K562 treated with DMSO at 1 percent for 48 hours (cell line): Measurements from ENCODE around the gene PATE2. TPM values are rescaled to one million over a fixed set of nuclear protein-coding genes. Genes with fewer than 3 reads are reported as not detected.

ENCODE experiments used
- total RNA-seq: library from RNA; unstranded; fragments of 300-600 nt; gene quantifications from 2 replicates; pipeline ENCODE4 v1.2.3, GENCODE V29; 2022; ENCODE audit warnings: low replicate concordance; ENCODE audit errors: extremely low read depth

The PATE2 gene
- not detected in 2 replicates for total RNA-seq

DNA sequence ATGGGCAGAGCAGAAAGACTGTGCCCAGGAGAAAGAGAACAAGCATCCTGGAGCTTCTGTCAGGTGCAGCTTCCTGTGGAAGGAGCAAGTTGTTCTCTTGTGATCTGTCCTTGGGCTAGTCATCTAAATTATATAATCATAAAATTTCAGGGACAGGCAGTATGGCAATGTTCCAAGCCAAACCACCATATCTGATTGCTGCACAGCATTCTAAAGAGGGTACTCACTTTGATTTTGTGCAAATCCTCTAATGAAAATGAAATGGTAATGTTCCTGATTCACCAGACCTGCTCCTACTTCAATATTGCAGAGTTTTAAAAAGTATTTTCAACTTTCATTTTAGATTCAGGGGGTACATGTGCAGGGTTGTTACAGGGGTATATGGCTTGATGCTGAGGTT lies at the start of gene PATE2:
Gene PATE2 (minus strand): TSS at position 101 of the 400 bp plus-strand sequence. CDS start 55 bp downstream, at position 46.

GRCh38 chr11:125787827-125788226 lies 9.2 kb upstream of the PATE2 start, which contains the start of gene PATE3:
TSS of gene PATE3 (plus strand) at chr11:125788127. CDS start at chr11:125788152, 25 bp downstream.

GRCh38 chr11:125745979-125746378 lies 32.6 kb downstream of the PATE2 start, which contains the start of gene PATE1:
TSS of gene PATE1 (plus strand) at chr11:125746279. CDS start at chr11:125746305, 26 bp downstream.

Other genes with a start within 250 kb of the PATE2 start
- gene EI24, start 209.4 kb downstream of the PATE2 start, total RNA-seq: not detected in 2 replicates
- gene STT3A, start 186.0 kb downstream of the PATE2 start, total RNA-seq: 639 TPM in 1 of 2 replicates, not detected in the other
- not detected in 2 replicates for gene CHEK1, start 153.7 kb downstream of the PATE2 start, total RNA-seq
- gene ACRV1, start 98.0 kb downstream of the PATE2 start, total RNA-seq: not detected in 2 replicates
- gene PATE1, start 32.5 kb downstream of the PATE2 start, total RNA-seq: not detected in 2 replicates
- not detected in 2 replicates for gene PATE3, start 9.3 kb upstream of the PATE2 start, total RNA-seq
- not detected in 2 replicates for gene PATE4, start 54.5 kb upstream of the PATE2 start, total RNA-seq
- gene HYLS1, start 108.8 kb upstream of the PATE2 start, total RNA-seq: not detected in 2 replicates
- not detected in 2 replicates for gene PUS3, start 124.4 kb upstream of the PATE2 start, total RNA-seq
- not detected in 2 replicates for gene DDX25, start 125.7 kb upstream of the PATE2 start, total RNA-seq
- gene VSIG10L2, start 167.2 kb upstream of the PATE2 start, total RNA-seq: not detected in 2 replicates